Adipose tissue (tissue), 3 donors: ENCODE measurements around the gene SREK1IP1. TPM values are rescaled to one million over a fixed set of nuclear protein-coding genes. Genes with fewer than 3 reads are reported as not detected.
"Not testable (repeated sequence)": the region's sequence is repeated elsewhere in the genome, so short reads cannot be mapped to it uniquely, and the experiment has no call there.

Experiments
- H3K27ac ChIP-seq: one replicate; pipeline ENCODE4 v1.5.1; 2013; ENCODE audit warnings: low read depth, low read length
- WGBS, 3 donors: extraction: QIAGEN DNeasy Blood & Tissue Kit; methylation state at CpG; one replicate each; pipeline ENCODE4 v1.1.7; 2013; 5-methylcytosine and 5-hydroxymethylcytosine counted together
- polyA plus RNA-seq, 3 donors: library from polyadenylated mRNA; stranded (reverse); fragments of 200-250 nt; gene quantifications; one replicate each; pipeline ENCODE4 v1.2.3, GENCODE V29; 2013
- donor health status: healthy with polysubstance abuse.
- donor health status: Bipolar disorder and iron deficiency.
- donor health status: healthy.

Gene SREK1IP1
- polyA plus RNA-seq, 3 donors, result 5.1 to 6.4 (median 5.5) TPM

- 0 to 1% (median 1%) methylated on average over 10 of the region's 10 CpGs for WGBS, 3 donors
Observed at GRCh38 chr5:64767959-64768357, 533 bp downstream of the SREK1IP1 start.

GRCh38 chr5:64766941-64767340 lies 1.6 kb downstream of the SREK1IP1 start:
- WGBS, 3 donors, result 40 to 81% (median 53%) methylated on average over 2 of the region's 2 CpGs
- H3K27ac ChIP-seq, result no peak overlapping the region

More at GRCh38 chr5:64767959-64768357, 533 bp downstream of the SREK1IP1 start:
- H3K27ac ChIP-seq, result no peak overlapping the region

DNA sequence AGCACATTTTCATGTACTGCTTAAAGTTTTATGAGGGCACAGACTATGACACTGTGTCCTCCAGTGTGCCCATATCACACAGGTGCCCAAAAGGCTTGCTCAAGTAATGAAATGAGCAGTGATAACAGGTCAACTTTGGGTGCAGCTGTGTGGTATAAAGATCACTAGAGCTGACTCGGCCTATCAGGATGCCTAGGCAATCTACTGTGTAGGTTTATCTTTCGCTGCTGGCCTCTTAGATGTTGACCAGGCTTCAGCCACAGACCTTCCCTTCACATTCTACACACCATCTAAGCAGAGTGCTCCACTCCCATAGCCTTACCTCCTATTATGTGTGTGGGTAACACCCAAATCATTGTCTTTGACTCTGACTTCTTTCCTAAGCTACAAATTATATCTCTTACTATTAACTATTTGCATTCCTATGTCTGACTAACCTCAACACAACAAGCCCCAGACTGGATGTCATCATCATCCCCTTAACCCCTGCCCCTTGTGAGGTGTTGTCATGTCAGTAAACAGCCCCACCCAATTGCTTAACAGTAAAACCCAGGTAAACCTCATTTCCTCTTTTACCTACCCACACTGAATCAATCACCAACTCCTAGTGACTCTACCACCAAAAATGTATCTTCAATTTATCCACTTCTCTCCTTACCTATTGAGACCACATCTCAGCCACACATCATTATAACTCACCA lies 2.5 kb downstream of the SREK1IP1 start:
- 77 to 93% (median 90%) methylated on average over 2 of the region's 2 CpGs for WGBS, 3 donors
- no peak overlapping the region for H3K27ac ChIP-seq

DNA sequence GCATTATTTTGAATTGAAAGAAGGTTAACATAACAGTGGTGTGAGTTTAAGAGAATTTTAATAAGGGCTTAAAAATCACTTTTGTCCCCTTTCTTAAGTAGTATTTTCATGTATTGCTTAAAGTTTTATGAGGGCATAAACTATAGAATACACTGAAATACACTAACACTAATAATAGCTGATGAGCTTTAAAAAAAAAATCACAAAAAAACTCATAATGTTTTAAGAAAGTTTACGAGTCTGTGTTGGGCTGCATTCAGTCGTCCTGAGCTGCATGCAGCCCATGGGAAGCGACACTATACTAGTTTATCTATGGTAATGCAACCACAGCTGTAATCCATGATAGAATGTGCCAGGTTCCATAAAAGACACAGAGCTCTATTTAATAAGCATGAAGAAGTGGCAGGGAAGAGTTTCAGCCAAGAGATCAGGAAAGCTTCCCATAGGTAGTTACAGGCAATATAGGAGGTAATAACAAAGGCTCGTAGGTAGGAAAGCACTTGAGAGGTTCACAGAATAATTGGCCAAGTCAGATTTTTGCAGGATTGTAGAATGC lies 4.5 kb downstream of the SREK1IP1 start:
- no peak overlapping the region for H3K27ac ChIP-seq
- WGBS, 3 donors, result 79 to 88% (median 88%) methylated on average over 4 of the region's 4 CpGs

- 78 to 92% (median 81%) methylated on average over 4 of the region's 4 CpGs for WGBS, 3 donors
- no peak overlapping the region for H3K27ac ChIP-seq
Observed at GRCh38 chr5:64759960-64760660, 8.4 kb downstream of the SREK1IP1 start.

DNA sequence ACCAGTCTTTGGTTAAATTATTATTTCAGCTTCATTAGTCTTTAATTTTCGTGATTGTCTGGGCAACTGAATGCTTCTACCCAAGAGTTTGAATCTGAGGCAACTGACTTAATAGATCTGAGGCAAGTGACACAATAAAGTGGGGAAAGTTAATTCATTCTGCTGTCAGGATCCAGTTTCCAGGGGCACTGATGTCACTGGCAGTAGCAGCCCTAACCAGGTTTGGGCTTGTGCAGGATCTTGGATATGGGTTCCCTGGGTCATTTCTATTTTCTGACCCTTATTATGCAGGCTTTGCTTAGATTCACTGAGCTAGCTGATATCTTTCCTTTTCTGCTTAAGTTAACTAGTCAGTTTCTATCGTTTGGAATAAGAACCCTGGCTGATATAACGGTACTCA lies 9.6 kb downstream of the SREK1IP1 start:
- 73 to 89% (median 85%) methylated on average over 3 of the region's 3 CpGs for WGBS, 3 donors

GRCh38 chr5:64754066-64754465 lies 14.4 kb downstream of the SREK1IP1 start:
- 97 to 99% (median 97%) methylated on average over 2 of the region's 2 CpGs for WGBS, 3 donors
- H3K27ac ChIP-seq, result no peak overlapping the region

More for the DNA sequence above, 9.6 kb downstream of the SREK1IP1 start:
- no peak overlapping the region for H3K27ac ChIP-seq

DNA sequence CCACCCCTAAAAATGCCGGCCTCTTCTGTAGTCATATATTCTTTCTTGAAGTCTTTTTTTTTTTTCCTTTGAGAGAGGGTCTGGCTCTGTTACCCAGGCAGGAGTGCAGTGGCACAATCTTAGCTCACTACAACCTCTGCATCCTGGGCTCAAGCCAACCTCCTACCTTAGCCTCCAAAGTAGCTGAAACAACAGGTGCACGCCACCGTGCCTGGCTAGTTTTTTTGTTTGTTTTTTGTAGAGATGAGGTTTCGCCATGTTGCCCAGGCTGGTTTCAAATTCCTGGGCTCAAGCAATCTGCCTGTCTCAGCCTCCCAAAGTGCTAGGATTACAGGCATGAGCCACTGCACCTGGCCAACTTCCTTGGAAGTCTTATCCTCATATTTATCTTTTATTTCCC lies 19.1 kb downstream of the SREK1IP1 start:
- WGBS, 3 donors, result 75 to 100% (median 96%) methylated on average over 4 of the region's 4 CpGs
- H3K27ac ChIP-seq, result no peak overlapping the region

GRCh38 chr5:64746446-64746845 lies 22.0 kb downstream of the SREK1IP1 start:
- 91 to 96% (median 94%) methylated on average over 1 of the region's 1 CpG for WGBS, 3 donors
- no peak overlapping the region for H3K27ac ChIP-seq

DNA sequence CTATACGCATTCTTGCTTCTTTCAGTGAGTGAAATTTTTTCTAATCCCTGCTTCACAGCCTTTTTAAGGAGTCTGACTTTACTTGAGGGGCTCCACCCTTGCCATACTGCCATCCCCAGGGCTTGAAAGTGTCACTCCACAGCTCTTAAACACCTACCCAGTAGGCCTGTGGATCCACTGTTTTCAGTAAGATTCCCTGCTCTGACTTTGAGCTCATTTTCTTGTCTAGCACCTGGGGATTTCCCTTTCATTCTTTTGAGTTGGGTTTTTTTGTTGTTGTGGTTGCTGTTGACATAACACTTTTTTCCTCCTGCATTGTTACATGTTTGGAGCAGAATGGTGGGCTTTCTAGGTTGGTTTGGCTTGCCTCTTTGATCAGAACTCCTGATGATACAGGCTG lies 23.6 kb downstream of the SREK1IP1 start:
- no peak overlapping the region for H3K27ac ChIP-seq
- WGBS, 3 donors, result 97% methylated on average over 1 of the region's 1 CpG

DNA sequence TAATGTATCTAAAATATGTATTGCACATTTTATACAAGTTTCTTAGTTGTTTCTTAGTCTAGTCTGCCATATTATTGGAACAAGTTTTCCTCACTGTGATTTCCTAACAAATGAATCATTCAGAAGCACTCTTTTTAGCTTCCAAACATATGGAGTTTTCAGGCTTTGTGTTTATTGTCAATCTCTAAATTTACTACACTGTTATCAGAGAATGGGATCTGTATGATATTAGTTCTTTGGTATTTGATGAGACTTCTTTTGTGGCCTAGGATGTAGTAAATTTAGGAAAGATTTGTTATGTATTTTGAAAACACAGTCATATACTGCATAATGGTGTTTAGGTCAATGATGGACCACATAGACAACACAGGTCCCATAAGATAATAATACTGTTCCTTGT lies 25.7 kb downstream of the SREK1IP1 start:
- no peak overlapping the region for H3K27ac ChIP-seq

GRCh38 chr5:64742411-64742810 lies 26.1 kb downstream of the SREK1IP1 start:
- no peak overlapping the region for H3K27ac ChIP-seq
- WGBS, 3 donors, result 85 to 97% (median 86%) methylated on average over 1 of the region's 1 CpG

GRCh38 chr5:64727150-64727549 lies 41.3 kb downstream of the SREK1IP1 start:
- H3K27ac ChIP-seq, result no peak overlapping the region
- 78 to 97% (median 86%) methylated on average over 2 of the region's 2 CpGs for WGBS, 3 donors

GRCh38 chr5:64722588-64722987 lies 45.9 kb downstream of the SREK1IP1 start:
- WGBS, 3 donors, result 79 to 100% (median 97%) methylated on average over 3 of the region's 3 CpGs
- no peak overlapping the region for H3K27ac ChIP-seq

GRCh38 chr5:64714495-64714894 lies 54.0 kb downstream of the SREK1IP1 start:
- not testable (repeated sequence) for H3K27ac ChIP-seq
- 72 to 88% (median 80%) methylated on average over 9 to 12 of the region's 16 CpGs for WGBS, 3 donors

- no peak overlapping the region for H3K27ac ChIP-seq
- 70 to 97% (median 86%) methylated on average over 2 of the region's 2 CpGs for WGBS, 3 donors
Observed at GRCh38 chr5:64707191-64707590, 61.3 kb downstream of the SREK1IP1 start.

DNA sequence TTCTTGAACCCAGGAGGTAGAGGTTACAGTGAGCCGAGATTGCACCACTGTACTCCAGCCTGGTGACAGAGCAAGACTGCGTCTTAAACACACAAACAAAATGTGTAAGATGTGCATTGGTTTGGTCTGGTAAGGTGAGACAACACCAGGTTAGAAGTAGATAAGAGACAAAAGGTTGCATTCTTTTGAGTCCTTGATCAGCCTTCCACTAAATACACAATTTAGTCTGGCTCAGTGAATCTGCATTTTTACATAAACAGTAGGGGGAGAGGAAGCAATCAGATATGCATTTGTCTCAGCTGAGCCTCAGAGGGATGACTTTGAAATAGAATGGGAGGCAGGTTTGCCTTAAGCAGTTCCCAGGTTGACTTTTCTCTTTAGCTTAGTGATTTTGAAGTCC lies 62.4 kb downstream of the SREK1IP1 start:
- WGBS, 3 donors, result 32 to 39% (median 38%) methylated on average over 2 of the region's 2 CpGs
- H3K27ac ChIP-seq, result not testable (repeated sequence)

- WGBS, 3 donors, result 87 to 89% (median 87%) methylated on average over 4 of the region's 4 CpGs
- H3K27ac ChIP-seq, result no peak overlapping the region
Observed at GRCh38 chr5:64700765-64701164, 67.7 kb downstream of the SREK1IP1 start.

DNA sequence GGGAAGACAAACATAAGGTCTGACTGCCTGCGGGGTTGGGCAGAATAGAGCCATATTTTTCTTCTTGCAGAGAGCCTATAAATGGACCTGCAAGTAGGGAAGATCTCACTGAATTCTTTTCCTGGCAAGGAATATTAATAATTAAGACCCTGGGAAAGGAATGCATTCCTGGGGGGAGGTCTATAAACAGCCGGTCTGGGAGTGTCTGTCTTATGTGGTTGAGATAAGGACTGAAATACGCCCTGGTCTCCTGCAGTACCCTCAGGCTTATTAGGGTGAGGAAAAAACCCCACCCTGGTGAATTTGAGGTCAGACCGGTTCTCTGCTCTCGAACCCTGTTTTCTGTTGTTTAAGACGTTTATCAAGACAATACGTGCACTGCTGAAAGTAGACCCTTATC lies 72.1 kb downstream of the SREK1IP1 start:
- not testable (repeated sequence) for H3K27ac ChIP-seq
- 78 to 92% (median 89%) methylated on average over 7 of the region's 7 CpGs for WGBS, 3 donors

- 73 to 84% (median 74%) methylated on average over 2 of the region's 2 CpGs for WGBS, 3 donors
- H3K27ac ChIP-seq, result no peak overlapping the region
Observed at GRCh38 chr5:64693636-64694035, 74.9 kb downstream of the SREK1IP1 start.
